Karpas-422 (cell line): Measurements from ENCODE around the gene WASL. TPM values are rescaled to one million over a fixed set of nuclear protein-coding genes. Genes with fewer than 3 reads are reported as not detected.

ENCODE experiments used
- DNase-seq: peaks from one replicate; pipeline ENCODE4 v3.0.0-alpha.2; 2015
- H2AFZ ChIP-seq: fragments of 200-600 bp; sonication (generic); 2 replicates; pipeline ENCODE4 v1.6.1; 2014; ENCODE audit warnings: antibody characterized with exemption, low read length, mixed read lengths
- H3K27ac ChIP-seq: fragments of 200-600 bp; sonication (generic); 2 replicates; pipeline ENCODE4 v1.5.1; 2014; ENCODE audit warnings: mild to moderate bottlenecking, low read length, moderate library complexity
- H3K27me3 ChIP-seq: fragments of 200-600 bp; sonication (generic); 2 replicates; pipeline ENCODE4 v1.6.1; 2014; ENCODE audit warnings: low read length, mixed read lengths
- H3K36me3 ChIP-seq: fragments of 200-600 bp; sonication (generic); 2 replicates; pipeline ENCODE4 v1.6.1; 2014; ENCODE audit warnings: low read length, mixed read lengths; ENCODE audit not compliant: insufficient read depth
- H3K4me1 ChIP-seq: fragments of 200-600 bp; sonication (generic); 2 replicates; pipeline ENCODE4 v1.6.1; 2014; ENCODE audit warnings: mild to moderate bottlenecking, low read length, mixed read lengths
- H3K4me2 ChIP-seq: fragments of 200-600 bp; sonication (generic); 2 replicates; pipeline ENCODE4 v1.6.1; 2014; ENCODE audit warnings: low read length, low read depth, mild to moderate bottlenecking; ENCODE audit not compliant: poor library complexity, severe bottlenecking
- H3K4me3 ChIP-seq: fragments of 200-600 bp; sonication (generic); 2 replicates; pipeline ENCODE4 v1.5.1; 2014; ENCODE audit warnings: mild to moderate bottlenecking, antibody characterized with exemption, low read length, mixed read lengths
- H3K79me2 ChIP-seq: fragments of 200-600 bp; sonication (generic); 2 replicates; pipeline ENCODE4 v1.6.1; 2014; ENCODE audit warnings: mild to moderate bottlenecking, low read length, mixed read lengths
- H3K9ac ChIP-seq: fragments of 200-600 bp; sonication (generic); 2 replicates; pipeline ENCODE4 v1.6.0; 2014; ENCODE audit warnings: low read length
- H3K9me2 ChIP-seq: fragments of 200-600 bp; sonication (generic), shearing (Covaris generic); replicated peaks from 2 replicates; pipeline ENCODE4 v1.6.0; 2014; ENCODE audit warnings: mild to moderate bottlenecking, low read length, moderate library complexity; ENCODE audit not compliant: insufficient read depth
- H3K9me3 ChIP-seq: fragments of 300-700, 200-600 bp; sonication (generic); 2 replicates; pipeline ENCODE4 v1.6.1; 2014; ENCODE audit warnings: low read length, mixed read lengths
- H4K20me1 ChIP-seq: fragments of 200-600 bp; sonication (generic); 2 replicates; pipeline ENCODE4 v1.6.1; 2014; ENCODE audit warnings: mild to moderate bottlenecking, antibody characterized with exemption, low read length, low read depth; ENCODE audit not compliant: insufficient read depth
- total RNA-seq: library from RNA; depleted of rRNA; stranded (reverse); fragments of >200 nt; shearing (Covaris generic); gene quantifications from 2 replicates; pipeline ENCODE4 v1.2.3, GENCODE V29; 2014; ENCODE audit warnings: low replicate concordance

The WASL gene
- total RNA-seq, 1 experiment from 2014 or later, result 12.1 TPM

- Histone ChIP-seq H3K9me3 (no peaks in the 10 kb centered on the region), H3K27ac (no peak overlapping the region), H3K4me2 (no peak overlapping the region), H3K4me1 (no peaks in the 10 kb centered on the region), H2AFZ (no peak overlapping the region), H3K9me2 (no peaks in the 10 kb centered on the region), H4K20me1 (no peaks in the 10 kb centered on the region), H3K36me3 (no peaks in the 10 kb centered on the region), H3K27me3 (no peaks in the 10 kb centered on the region), H3K4me3 (no peak overlapping the region), H3K9ac (no peak overlapping the region), H3K79me2 (no peaks in the 10 kb centered on the region)
- no peak for DNase-seq
Measured at GRCh38 chr7:123666492-123666891, 82.3 kb downstream of the WASL start.

- Histone ChIP-seq H3K79me2 (no peaks in the 10 kb centered on the region), H3K27ac (no peak overlapping the region), H3K9me2 (no peaks in the 10 kb centered on the region), H4K20me1 (no peaks in the 10 kb centered on the region), H3K4me1 (no peaks in the 10 kb centered on the region), H2AFZ (no peak overlapping the region), H3K36me3 (no peaks in the 10 kb centered on the region), H3K4me3 (no peak overlapping the region), H3K27me3 (no peaks in the 10 kb centered on the region), H3K4me2 (no peak overlapping the region), H3K9me3 (no peaks in the 10 kb centered on the region), H3K9ac (no peak overlapping the region)
- no peak for DNase-seq
Measured at GRCh38 chr7:123665896-123666295, 82.9 kb downstream of the WASL start.

GRCh38 chr7:123665157-123665556 is 83.6 kb downstream of the WASL start:
- H3K27me3 ChIP-seq, result no peaks in the 10 kb centered on the region
- DNase-seq, result no peak
- no peak overlapping the region for H3K9ac ChIP-seq
- H4K20me1 ChIP-seq, result no peaks in the 10 kb centered on the region
- H2AFZ ChIP-seq, result no peak overlapping the region
- H3K9me3 ChIP-seq, result no peaks in the 10 kb centered on the region
- H3K79me2 ChIP-seq, result no peaks in the 10 kb centered on the region
- H3K36me3 ChIP-seq, result no peaks in the 10 kb centered on the region
- no peak overlapping the region for H3K27ac ChIP-seq
- no peak overlapping the region for H3K4me2 ChIP-seq
- H3K4me1 ChIP-seq, result no peaks in the 10 kb centered on the region
- no peak overlapping the region for H3K4me3 ChIP-seq
- no peaks in the 10 kb centered on the region for H3K9me2 ChIP-seq

GRCh38 chr7:123663200-123663599 is 85.6 kb downstream of the WASL start:
- Histone ChIP-seq H3K36me3 (no peaks in the 10 kb centered on the region), H3K4me3 (no peak overlapping the region), H3K9ac (no peak overlapping the region)

GRCh38 chr7:123662755-123663154 is 86.0 kb downstream of the WASL start:
- no peaks in the 10 kb centered on the region for H3K36me3 ChIP-seq
- no peaks in the 10 kb centered on the region for H4K20me1 ChIP-seq
- no peaks in the 10 kb centered on the region for H3K79me2 ChIP-seq
- H3K27me3 ChIP-seq, result no peaks in the 10 kb centered on the region
- H3K4me1 ChIP-seq, result no peaks in the 10 kb centered on the region
- H3K4me2 ChIP-seq, result no peak overlapping the region
- DNase-seq, result no peak
- H3K9me2 ChIP-seq, result no peaks in the 10 kb centered on the region
- no peak overlapping the region for H2AFZ ChIP-seq
- H3K27ac ChIP-seq, result no peak overlapping the region
- no peak overlapping the region for H3K4me3 ChIP-seq
- no peak overlapping the region for H3K9ac ChIP-seq
- H3K9me3 ChIP-seq, result no peaks in the 10 kb centered on the region

More at GRCh38 chr7:123663200-123663599, 85.6 kb downstream of the WASL start:
- Histone ChIP-seq H2AFZ (no peak overlapping the region), H3K9me2 (no peaks in the 10 kb centered on the region), H3K4me2 (no peak overlapping the region), H3K27me3 (no peaks in the 10 kb centered on the region), H3K4me1 (no peaks in the 10 kb centered on the region), H3K9me3 (no peaks in the 10 kb centered on the region), H3K27ac (no peak overlapping the region), H4K20me1 (no peaks in the 10 kb centered on the region), H3K79me2 (no peaks in the 10 kb centered on the region)
- DNase-seq, result no peak

GRCh38 chr7:123662293-123662692 is 86.5 kb downstream of the WASL start:
- Histone ChIP-seq H3K27me3 (no peaks in the 10 kb centered on the region), H2AFZ (no peak overlapping the region), H3K4me3 (no peak overlapping the region)

GRCh38 chr7:123661765-123662164 is 87.0 kb downstream of the WASL start:
- no peak for DNase-seq
- H2AFZ ChIP-seq, result no peak overlapping the region

More at GRCh38 chr7:123662293-123662692, 86.5 kb downstream of the WASL start:
- no peak for DNase-seq
- H3K9ac ChIP-seq, result no peak overlapping the region
- H3K79me2 ChIP-seq, result no peaks in the 10 kb centered on the region
- H3K36me3 ChIP-seq, result no peaks in the 10 kb centered on the region
- H3K9me3 ChIP-seq, result no peaks in the 10 kb centered on the region
- H3K4me1 ChIP-seq, result no peaks in the 10 kb centered on the region
- no peak overlapping the region for H3K27ac ChIP-seq
- H4K20me1 ChIP-seq, result no peaks in the 10 kb centered on the region
- H3K4me2 ChIP-seq, result no peak overlapping the region
- H3K9me2 ChIP-seq, result no peaks in the 10 kb centered on the region

GRCh38 chr7:123660514-123661354 is 88.1 kb downstream of the WASL start:
- H3K79me2 ChIP-seq, result no peaks in the 10 kb centered on the region
- H3K27ac ChIP-seq, result no peak overlapping the region

More at GRCh38 chr7:123661765-123662164, 87.0 kb downstream of the WASL start:
- Histone ChIP-seq H3K27me3 (no peaks in the 10 kb centered on the region), H3K4me2 (no peak overlapping the region), H3K4me1 (no peaks in the 10 kb centered on the region), H3K9ac (no peak overlapping the region), H3K4me3 (no peak overlapping the region), H3K27ac (no peak overlapping the region), H3K9me3 (no peaks in the 10 kb centered on the region), H4K20me1 (no peaks in the 10 kb centered on the region), H3K9me2 (no peaks in the 10 kb centered on the region), H3K79me2 (no peaks in the 10 kb centered on the region), H3K36me3 (no peaks in the 10 kb centered on the region)

More at GRCh38 chr7:123660514-123661354, 88.1 kb downstream of the WASL start:
- no peak overlapping the region for H3K4me3 ChIP-seq
- H3K9me2 ChIP-seq, result no peaks in the 10 kb centered on the region
- H3K9me3 ChIP-seq, result no peaks in the 10 kb centered on the region
- no peak overlapping the region for H3K9ac ChIP-seq
- no peak overlapping the region for H3K4me2 ChIP-seq
- no peaks in the 10 kb centered on the region for H3K27me3 ChIP-seq
- no peaks in the 10 kb centered on the region for H3K36me3 ChIP-seq
- H4K20me1 ChIP-seq, result no peaks in the 10 kb centered on the region
- no peak for DNase-seq
- no peak overlapping the region for H2AFZ ChIP-seq
- H3K4me1 ChIP-seq, result no peaks in the 10 kb centered on the region
